Epidermal melanocyte (primary cell): Measurements from ENCODE around the gene AFF4.
"Not testable (repeated sequence)": the region's sequence is repeated elsewhere in the genome, so short reads cannot be mapped to it uniquely, and the experiment has no call there.

Experiments
- DNase-seq: peaks from one replicate; pipeline ENCODE4 v3.0.0; 2011; ENCODE audit warnings: low spot score; ENCODE audit not compliant: insufficient read length

AFF4 gene

DNA sequence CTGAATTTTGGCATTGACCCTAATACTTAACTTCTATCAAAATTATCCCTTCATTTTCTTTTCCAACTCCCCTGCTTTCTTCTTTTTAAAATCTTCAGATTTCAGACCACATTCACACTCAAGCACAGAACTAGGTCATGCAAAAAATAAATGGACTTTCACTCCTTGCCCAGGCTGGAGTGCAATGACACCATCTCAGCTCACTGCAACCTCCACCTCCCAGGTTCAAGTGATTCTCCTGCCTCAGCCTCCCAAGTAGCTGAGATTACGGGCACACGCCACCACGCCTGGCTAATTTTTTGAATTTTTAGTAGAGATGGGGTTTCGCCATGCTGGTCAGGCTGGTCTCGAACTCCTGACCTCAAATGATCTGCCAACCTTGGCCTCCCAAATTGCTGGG is 108.4 kb downstream of the AFF4 start:
- DNase-seq, result not testable (repeated sequence)

GRCh38 chr5:132854301-132854700 is 109.1 kb downstream of the AFF4 start:
- DNase-seq, result no peak

- DNase-seq, result no peak
Observed at GRCh38 chr5:132853790-132854189, 109.6 kb downstream of the AFF4 start.

DNA sequence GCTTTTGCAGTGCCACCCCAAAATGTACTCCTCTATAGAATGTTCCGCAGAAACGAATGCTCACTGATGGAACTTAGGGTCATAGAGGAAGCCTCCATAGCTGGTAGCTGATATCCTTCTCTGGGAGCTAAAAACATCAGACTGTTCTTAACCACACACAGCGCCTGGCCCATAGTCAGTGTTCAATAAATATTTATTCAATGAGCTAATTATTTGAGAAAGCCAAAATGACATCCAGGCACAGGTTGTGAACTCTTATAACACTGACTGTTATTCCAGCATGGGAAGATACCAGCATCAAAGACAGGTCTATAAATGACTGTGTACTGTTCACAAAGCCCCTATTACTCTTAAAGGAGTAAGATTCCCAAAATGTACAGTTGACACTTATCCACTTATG is 110.1 kb downstream of the AFF4 start:
- DNase-seq, result no peak

GRCh38 chr5:132850066-132850465 is 113.4 kb downstream of the AFF4 start:
- no peak for DNase-seq

DNA sequence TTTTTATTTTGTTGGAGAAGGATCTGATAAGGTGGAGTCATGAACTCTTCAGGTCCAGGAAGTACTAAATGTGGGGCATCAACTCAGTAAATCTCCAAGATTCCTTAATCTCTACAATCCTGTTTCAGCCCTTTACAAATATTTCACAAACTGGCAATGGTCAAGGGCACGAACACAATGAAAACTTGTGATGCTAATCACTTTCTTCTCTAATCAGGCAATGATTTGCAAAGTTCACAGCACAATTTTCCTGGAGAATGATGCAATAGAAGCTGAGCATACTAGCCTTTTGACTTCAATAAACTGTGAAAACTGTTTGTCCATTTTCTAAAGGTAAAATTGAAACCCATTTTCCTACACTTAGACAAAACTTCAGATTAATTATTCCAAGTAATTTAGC is 114.1 kb downstream of the AFF4 start:
- DNase-seq, result no peak

GRCh38 chr5:132848270-132848669 is 115.2 kb downstream of the AFF4 start:
- no peak for DNase-seq

- DNase-seq, result no peak
Observed at GRCh38 chr5:132841305-132841704, 122.1 kb downstream of the AFF4 start.

DNA sequence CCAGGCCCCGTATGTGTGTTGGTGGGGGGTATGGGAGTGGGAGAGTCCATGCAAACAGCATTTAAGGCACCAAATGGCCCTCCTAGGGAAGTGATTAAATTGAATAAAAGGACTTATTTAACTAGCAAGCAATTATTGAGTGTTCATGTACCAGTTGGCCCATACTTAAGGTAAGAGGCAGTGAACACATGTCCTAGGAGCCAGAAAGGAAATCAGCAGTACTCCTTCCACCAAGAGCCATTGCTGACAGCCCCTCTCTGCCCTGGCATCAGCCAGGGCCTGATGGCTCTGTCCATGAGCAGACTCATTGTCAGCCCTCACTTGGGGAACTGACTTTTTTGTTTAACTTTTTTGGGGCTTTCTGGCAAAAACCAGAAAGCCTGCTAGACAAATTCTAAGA is 122.5 kb downstream of the AFF4 start:
- no peak for DNase-seq

DNA sequence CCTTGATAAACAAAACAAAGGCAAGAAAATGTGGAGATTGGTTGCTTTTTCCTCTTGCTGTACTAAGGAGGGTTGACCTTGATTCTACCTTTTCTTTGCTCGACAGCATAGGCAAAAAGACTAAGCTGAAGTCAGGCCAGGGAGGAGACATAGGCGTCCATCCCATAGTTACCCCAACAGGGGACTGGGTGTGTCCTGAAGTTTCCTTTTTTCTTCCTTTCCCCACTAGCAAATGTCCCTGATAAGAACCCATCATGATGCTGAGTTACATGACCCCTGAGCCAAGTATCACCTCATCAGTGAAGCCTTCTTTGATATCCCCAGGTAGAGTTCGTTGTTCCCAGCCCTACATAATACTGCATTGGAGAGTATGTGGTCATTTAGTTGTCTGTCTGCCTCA is 123.1 kb downstream of the AFF4 start:
- DNase-seq, result no peak

GRCh38 chr5:132839426-132840301 is 123.8 kb downstream of the AFF4 start:
- no peak for DNase-seq

DNA sequence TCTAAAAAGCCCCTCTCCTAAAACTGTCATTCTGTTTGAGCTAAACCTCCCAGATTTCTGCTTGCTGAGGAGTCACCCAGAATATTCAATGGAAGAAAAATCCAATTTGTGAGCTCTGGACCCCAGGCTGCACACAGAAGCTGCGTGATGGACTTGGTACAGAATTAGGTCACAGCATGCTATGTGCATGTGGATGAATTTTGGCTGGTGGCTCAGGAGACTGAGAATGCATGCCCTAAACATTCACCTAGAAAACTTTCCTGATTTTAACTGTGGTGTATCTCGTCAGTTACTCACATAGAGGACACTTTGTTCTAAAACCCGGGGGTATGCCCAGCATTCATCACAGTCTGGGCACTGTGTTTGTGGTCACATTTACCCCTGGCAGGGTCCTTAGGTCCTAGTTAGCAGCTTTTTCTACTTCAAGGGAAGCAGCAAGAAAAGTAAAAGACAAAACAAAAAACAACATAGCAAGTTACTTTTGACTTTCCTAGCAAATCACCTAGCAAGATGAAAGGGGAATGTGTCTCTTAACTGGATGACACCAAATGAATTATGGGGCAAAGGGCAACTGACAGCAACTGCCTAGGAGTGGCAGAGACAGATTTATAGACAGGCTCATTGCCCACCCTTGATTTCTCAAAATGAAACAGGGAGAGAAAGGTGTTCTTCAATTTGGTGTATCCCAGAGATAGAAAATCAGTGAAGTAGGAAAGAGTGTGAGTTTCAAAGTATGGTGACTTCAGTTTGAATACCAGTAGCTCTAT is 124.7 kb downstream of the AFF4 start:
- DNase-seq, result no peak

DNA sequence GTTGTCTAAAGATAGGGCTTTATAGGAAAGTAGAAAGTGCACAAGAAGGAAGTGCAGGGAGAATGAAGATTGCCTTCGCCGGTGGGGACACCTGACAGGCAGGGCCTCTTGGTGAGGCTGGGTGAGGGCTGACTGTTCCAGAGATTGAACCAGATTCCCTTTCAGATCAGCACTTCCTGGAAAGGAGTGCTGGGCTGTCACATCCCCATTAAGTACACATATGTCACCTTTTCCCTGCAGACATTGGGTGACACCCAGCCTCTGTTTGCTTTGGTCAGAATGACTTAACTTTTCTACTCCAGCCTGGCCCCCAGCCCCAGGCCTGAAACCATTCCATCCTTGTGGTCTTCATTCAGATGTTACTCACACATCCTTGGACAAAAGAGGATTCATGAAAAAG is 125.6 kb downstream of the AFF4 start:
- DNase-seq, result no peak

DNA sequence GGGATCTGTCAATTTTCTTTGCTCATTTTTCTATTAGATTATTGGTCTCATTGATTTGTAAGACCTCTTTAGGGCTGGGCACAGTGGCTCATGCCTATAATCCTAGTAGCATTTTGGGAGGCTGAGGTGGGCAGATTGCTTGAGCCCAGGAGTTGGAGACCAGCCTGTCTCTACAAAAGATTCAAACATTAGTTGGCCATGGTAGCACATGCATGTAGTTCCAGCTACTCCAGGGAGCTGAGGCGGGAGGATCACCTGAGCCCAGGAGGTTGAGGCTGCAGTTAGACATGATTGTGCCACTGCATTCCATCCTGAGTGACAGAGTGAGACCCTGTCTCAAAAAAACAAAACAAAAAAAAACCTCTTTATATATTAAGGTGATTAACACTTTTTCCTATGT is 126.6 kb downstream of the AFF4 start:
- no peak for DNase-seq

- no peak for DNase-seq
Observed at GRCh38 chr5:132834057-132834456, 129.4 kb downstream of the AFF4 start.

DNA sequence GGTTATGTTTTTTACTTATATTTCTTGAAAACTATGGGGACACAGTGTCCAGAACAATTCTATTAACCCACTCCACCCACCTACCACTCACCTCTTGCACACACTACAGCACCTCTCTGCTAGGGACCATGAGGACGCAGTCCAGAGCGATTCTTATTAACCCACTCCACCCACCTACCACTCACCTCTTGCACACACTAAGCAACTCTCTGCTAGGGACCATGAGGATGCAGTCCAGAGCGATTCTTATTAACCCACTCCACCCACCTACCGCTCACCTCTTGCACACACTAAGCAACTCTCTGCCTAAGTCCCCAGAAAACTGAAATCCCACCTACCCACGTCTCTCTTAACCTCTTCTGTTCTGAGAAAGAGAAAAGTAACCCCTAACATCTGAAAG is 130.8 kb downstream of the AFF4 start:
- no peak for DNase-seq

- no peak for DNase-seq
Observed at GRCh38 chr5:132831095-132831860, 132.2 kb downstream of the AFF4 start.

GRCh38 chr5:132830436-132831094 is 132.9 kb downstream of the AFF4 start, which contains the start of gene SHROOM1:
TSS of gene SHROOM1 (minus strand) at chr5:132830647. CDS start at chr5:132826140, 4,507 bp downstream.
- no peak for DNase-seq

DNA sequence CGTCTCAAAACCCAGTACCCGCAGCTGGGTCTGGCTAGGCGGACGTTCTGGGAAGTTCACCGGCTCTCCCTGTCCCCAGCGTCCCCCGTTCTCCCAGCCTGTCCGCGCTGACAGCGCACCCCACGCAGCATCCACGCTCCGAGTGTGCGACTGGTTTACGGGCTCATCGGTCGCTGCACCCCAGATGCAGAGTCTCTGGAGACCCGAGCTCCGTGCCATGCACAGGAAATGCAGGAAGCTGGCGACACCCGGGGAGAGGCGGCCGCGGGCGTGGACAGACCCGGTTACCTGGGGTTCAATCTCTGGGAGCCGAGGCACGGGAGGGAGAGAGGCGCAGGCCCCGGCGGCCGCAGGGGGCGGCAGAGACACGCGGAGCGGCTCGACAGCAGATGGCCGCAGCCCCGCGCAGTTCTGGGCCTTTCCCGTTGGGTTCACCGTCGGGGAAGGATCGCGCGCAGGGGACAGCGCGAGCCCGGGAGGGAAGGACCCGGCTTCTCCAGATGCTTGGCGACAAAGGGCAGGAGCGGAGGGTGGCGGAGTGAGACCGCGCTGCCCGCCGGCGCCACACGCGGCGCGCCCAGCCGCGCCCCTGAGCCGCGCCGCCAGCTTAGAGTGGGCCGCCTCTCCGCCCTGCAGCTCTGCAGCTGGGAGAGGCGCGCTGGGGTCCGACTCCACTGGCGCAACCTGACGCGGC is 133.5 kb downstream of the AFF4 start:
- DNase-seq, result peak; percentile 93

DNA sequence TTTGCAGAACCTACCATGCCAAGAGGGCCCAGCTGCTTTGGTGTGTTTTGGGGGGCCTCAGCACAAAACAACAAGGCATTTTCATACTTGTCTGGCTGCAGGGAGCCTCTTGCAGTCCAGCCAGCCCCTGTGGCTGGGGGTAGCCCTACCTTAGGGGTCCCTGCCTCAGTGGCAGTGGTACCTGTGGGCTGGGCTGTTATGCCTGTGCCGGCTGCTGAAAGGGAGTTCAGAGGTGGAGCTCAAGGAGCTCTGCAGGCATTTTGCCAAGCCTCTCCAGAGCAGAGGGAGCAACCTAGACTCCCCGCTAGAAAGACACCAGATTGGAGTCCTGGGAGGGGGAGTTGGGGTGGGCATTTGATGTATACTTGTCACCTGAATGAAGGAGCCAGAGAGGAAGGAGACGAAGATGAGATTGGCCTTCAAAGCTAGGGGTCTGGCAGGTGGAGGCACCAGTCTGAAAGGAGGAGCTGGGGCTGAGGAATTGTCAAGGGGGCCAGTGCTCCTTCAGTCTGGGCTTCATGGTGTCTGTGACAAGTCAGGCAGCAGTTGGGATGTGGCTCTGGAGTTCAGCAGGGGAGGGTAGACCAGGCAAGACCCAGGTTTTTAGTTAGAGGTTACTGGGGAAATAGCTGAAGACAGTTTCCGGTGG is 134.5 kb downstream of the AFF4 start:
- DNase-seq, result no peak
